Limb (tissue), 2 donors: ENCODE results near the gene BCOR.
A peak's percentile ranks its signal among the peaks of the same experiment; 100 is the strongest.

Experiments used
- DNase-seq, 2 donors: peaks; one replicate each; pipeline ENCODE4 v3.0.0-alpha.2; 2016; ENCODE audit errors: extremely low spot score in 2 of 2

Gene BCOR

DNA sequence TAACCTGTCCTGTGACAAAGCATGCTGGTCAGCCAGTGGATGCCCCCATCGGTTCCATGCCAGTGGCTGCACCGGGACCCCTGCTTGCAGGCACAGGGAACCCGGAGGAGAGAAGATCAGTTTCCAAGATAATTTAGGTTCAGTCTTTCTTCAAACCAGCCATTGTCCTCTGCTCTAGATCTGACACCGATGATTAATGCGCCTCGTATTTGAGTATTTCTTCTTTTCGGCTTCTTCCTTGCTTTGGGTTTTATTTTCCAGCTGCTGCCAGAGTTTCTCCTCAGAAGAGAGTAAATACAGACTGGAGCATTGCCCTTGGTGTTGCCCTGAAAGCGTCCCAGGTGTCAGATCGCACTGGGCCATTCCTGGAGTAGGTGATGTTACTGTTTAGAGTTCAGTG, 19.2 kb upstream of the BCOR start:
- no peak for DNase-seq

DNA sequence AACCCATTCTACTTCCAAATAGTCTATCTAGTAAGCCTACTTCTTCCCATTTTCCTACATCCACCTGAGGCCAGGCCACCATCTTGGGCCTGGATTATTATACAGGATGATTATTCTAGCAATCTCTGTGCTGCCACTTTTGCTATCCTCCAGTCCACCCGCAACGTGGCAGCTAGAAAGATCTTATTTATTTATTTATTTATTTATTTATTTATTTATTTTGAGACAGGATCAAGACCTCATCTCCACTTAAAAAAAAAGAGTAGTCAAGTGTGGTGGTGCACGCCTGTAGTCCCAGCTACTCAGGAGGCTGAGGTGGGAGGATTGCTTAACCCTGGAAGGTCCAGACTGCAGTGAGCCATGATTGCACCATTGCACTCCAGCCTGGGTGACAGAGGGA, 15.2 kb upstream of the BCOR start:
- DNase-seq = no peak

DNA sequence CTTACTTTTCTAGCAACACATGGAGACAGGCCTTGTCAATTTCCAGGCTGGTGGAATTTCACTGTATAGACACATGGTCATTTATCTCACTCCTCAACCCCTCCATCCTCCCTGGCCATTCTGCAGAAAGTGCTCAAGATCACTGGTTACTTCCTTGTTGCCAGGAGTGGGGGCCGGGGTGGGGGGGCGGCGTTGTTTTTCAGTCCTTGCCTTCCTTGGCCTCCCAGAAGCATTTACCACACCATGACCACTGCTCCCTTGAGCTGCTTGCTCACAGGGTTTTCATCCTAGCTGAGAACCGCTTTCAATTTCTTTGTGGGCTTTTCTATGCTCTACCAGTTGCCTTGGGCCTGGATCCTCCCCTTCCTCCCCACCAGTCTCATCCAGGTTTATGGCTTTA, 14.1 kb upstream of the BCOR start:
- DNase-seq = no peak

DNA sequence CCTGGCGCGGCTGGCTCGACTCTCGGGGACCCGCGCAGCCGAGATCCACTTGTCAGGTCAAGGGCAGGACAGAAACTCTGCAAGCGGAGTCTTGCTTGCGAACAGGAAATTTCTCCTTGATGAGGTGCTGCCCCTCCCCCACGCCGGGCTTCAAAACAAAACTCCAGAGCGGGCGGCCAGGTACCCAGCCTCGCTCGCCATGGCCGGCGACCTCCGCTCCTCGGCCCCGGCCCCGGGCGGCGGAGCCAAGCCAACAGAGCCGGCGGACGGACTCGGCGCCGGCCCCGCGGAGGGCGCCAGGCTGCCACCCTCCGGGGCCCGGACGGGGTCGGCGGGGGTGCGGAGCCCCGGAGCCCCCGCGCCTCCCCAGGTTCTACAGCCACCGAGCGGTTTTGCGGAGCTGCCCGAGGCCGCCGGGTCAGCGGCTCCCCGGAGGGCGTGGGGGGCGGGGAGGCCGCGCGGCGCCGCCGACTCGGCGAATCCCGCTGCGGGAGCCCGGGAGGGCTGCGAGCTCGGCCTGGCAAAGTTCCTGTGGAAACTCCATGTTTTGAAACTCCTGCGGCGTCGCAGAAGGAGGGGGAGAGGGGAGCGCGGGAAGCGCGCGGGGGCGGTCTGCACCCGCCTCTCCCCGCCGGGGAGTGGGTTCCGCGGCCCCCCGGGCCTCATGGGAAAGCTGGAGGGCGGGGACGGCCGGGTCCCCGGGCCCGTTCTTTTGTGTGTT, 11.7 kb upstream of the BCOR start:
- peak in 1 of 2 donors; percentile 30 for DNase-seq

DNA sequence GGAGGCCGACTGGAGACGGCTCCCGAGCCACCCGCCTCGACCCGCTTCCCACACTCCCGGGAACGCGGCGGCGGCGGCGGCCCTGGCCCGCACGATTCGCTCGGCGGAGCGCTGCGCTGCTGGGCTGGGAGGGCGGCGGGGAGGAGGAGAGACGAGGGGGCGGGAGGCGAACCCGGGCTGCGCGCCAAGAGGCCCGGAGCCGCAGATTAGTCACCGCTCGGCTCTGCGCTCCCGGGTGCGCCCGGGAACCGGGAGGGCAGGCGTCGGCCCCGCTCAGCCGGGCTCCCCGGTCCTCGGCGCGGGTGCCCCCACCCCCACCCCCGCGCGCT, 11.2 kb upstream of the BCOR start:
- DNase-seq = peak; percentile 13 to 82

DNA sequence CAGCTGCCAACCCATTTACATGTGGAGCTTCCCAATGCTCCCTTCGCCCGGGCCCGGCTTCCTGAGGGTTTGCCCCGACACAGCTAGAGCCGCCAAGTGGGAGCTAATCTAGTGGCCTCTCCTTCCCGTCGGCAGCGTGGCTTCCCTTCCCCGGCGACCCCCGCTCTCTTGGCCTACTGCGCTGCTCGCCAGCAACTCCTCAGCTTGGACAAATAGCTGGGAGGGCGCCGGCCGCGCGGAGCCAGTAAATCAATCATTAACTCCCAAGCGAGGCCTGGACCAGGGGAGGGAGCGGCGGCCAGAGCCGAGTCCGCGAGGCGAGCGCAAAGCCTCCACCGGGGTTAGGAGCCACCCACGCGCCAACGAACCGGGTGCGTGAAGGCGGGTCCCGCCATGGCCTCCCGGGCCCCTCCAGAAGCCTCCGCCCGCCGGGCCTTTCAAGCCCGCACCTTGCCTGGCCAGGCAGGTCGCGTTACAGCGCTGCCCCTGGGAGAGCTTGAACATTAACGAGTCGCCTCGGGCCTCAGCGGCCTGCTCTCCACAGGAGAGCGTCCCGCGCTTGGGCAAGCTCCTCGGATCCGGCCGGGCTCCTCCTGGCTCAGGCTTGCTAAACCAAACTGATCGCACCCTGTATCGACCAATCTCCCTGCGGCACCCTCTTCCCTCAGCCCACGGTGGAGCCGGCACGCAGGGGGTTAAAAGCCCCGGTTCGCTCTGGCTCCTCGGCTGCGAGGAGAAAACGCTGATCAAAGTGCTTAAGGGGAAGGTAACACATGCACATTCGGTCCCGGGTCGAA, 10.6 kb upstream of the BCOR start:
- DNase-seq = peak in 1 of 2 donors; percentile 62

DNA sequence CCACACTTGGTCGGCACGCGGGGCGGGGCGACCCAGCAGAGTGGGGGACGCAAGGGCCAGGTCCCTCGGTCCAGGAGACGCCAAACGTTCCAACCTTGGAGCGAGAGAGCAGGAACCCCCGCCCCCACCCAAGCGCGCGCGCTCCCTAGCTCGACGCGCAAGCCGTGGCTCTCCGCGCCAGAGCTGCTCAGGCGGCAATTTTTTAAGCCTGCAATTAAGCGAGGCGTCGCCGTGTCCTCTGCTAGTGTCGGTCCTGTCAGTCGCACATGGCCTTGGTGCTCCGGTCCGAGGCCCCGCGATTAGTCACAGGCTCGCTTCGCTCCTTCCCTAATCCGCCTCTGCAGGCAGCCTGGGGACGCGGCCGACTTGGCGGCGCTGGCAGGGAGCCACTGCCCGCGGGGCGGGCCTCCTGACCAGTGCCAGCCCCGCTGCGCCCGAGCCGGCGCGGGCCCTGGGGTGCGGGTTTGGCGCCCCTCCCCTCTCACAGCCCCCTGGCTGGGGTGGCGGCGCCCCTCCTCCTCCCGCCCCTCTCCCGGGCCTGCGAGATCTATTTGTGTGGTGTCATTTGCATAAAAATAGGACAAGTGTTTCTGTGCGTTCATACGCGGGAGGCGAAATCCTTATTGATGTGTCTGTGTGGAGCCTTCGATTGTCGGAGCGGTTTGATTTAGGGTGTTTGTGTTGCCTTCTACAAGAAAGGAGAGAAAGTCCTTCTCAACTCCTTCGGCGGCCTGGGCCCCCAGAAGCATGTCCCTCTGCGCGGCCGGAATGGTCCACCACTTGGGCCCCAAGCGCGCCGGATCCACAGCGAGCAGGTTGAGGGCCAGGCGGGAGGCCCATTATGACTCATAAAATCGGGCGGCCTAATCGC, 9.8 kb upstream of the BCOR start:
- no peak for DNase-seq

DNA sequence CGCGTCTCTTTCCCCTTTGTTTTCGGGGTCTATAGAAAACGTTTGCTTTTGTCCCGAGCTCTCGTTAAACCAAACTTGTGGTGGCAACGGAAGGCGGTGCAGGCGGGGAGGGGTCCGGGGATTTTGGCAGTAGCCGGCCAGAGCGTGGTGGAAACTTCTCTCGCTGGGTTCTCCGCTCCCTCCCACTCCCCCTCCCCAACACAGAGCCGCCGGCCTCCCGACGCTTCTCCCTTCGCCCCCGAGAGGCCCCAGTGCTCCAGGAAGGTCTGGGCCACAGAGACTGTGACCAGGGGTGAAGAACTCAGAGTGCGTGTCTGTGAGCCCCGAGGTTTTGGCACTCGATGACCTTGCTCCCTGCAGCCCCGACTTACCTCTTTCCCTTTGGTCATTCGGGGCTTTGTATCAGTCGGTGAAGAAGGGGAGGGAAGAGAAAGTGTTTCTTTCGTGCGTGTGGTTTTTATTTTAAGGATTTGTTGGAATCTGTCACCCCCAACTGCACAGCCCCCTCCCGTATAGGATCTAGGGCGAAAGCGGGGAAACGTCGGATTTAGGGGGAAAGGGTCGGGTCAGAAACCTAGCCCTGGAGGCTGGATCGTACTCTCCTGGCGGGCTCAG, 9.0 kb upstream of the BCOR start:
- no peak for DNase-seq

DNA sequence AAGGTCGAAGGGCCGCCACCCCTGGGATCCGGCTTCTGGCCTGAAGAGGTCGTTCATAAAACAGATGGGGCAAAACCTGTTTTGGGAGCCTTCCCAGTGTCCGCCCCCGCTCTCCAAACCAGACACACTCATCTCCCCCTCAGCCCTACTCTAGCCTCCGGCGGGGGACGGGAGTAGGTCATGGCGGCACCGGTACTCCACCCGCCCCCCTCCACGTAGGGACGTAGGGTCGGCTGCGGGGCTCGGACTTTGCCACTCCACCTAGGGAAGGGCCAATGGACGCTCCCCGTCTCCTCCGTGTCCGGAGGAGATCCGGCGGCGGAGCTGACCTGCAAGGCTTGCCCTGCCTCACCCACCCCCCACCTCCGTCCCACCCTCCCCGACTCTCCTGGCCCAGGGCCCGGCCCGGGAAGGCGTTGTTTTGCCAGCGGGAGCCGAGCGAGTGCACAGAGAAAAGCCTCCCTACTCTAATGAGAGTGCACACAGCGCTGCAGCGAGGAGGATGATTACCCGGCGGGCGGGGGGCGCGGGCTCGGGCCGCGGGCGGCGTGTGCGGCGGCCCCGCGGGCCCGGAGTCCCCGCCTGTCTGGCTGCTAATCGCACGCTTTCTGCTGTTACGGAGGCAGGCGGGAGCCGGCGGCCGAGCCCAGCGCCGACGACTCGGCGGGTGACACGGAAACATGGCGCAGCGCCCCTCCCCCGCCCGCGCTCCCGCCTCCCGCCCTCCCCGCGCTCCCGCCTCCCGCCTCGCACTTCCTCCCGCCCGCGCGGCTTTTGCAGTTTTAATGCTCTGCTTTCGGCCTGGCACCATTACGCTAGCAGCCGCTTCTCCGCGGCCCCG, 8.3 kb upstream of the BCOR start:
- DNase-seq = peak; percentile 41 to 85

DNA sequence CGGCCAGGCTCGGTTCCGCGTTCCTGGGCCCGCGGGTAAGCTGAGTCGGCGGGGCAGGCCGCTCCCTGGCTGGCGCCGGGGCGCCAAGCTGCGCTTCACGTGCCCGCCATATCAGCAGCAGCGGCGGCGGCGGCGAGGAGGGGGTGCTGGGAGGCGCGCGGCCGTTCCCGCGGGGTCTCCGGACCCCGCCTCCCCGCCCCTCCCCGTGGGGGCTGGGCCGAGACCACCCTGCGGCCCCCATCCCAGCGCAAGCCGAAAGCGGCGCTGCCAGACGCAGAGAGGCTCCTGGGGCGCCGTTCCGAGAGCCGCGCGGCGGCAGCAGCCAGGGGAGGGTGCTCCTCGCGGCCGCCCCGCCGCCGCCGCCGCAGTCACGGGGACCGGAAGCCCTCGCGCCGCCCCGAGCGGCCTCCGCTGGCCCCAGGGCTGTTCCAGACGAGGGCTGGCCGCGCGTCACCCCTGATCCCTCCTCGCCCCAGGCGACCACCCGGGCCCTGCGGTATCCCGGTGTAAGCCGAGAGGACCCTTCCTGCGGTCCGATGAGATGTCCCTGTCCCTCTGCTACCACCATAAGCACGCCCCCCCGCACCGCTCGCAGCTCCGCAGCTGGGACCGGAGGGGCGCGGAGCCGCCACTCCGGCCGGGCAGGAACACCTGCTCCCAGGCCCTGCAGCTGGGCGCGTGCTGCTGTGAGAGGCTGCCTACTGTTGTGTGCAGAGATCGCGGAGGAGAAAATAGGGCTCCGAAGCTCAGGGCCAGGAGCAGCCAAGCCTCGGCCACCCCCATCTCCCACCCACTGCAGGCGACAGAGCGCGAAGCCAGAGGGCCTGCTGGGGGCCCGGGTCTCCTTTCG, 7.5 kb upstream of the BCOR start:
- peak in 1 of 2 donors; percentile 67 for DNase-seq

DNA sequence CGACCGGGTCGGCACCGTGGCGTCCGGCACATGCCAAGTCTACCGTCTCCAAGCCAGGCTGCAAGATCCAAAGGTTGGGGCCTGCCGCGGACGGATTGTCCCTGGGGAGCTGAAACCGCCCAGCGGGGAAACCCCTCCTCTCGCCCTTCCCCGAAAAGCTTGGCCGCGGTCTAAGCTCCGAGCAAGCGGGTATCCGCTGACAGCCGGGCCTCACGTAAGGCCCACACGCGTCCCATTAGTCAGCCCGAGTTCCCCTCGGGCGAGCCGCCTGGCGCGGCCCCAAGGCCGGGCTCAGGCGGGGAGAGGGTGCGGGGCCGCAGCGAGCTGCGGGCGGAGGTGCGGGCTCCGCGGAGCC, 6.8 kb upstream of the BCOR start:
- DNase-seq = no peak

DNA sequence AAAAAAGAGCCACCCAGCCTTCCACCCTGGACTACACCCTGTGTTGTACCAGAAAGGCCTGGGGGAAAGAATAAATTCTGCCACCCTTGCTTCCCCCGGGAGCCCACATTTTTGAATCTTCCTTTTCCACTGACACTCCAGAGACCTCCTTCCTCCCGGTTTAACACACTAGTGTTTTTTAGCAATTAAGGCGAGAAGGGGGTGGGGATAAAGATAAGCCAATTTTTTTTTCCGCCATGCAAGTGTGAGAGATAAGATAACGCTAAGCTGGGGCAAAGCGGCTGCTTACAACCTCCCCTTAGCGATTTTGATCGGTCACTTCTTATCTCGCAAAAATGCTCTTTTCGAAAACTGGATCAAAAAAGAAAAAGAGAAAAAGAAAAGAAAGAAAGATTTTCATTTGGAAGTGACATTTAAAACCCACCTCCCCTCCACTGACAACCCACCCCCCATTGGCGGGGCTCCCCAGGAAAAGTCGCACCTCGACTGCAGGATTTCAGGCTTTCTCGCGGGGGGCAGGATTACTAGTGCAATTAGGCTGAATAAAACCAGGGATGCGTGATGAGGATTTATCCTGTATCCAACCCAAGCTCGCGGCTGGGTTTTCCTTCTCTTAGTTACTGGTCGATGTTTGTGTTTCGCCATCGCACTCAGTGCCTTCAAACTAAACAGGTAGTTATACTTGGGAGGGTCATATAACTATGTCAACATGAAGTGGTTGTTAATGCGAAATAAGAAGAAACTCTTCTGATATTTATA, 6.0 kb upstream of the BCOR start:
- DNase-seq = no peak

DNA sequence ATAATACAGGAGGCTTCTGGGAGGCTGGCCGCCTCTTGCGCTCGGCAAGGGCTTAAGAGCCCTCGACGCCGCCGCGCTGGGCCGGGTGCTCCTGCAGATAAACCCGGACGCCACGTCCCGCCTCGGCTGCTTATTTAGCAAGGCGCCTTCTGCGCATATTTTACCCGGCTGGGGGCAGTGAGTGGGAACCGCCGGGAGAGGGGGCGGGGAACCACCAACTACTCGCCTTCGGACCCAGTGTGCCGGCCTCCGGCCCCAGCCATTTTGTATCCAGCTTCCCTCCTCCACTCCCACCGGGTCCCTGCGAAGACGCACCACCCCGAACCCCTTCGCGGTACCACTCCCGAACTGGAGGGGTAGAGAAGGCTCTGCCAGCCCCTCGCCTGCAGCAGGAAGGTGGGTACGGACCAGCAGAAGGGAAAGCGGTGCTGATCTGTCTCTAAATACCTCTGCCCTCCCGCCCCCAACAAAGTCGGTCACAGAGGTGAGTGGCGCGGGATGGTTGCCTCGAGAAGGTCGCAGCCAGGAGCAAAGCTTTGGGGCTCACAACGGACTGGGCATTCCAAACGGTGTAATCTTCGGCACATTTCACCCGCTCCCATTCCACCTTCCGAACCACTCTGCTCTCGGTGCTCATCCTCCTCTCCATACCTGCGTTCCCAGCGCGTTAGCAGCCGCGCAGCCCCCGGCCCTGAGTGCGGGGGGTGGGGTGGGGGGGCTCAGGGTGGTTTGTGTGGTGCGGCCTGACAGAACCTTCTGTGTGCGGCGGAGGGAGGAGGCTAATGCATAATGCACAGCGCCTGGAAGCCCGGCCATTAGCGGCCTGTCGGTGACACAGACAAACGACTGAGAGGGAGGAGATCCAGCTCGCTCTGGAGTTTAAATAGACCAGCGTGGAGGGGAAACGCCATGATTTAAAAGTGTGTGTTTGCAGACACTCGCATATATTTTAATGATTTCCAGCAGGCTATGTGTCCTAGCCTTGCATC, 4.9 kb upstream of the BCOR start:
- DNase-seq = peak in 1 of 2 donors; percentile 24

DNA sequence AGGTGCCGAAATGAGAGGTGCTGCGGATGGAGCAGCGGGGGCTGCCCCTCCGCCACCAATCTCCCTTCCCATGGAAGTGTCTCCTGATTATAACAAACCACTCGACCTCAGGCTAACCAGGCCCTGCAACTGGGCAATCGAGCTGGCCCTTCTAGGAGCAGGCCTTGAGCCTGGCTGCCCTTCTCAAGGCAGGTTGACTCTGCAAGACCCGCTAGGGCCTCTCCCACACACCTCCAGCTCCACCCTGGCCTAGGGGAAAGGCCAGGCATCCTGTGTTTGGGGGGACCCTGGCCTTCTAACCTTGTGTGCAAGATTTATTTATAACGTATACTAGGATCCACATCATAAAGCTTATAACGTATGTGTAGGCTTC, 3.7 kb upstream of the BCOR start:
- DNase-seq = peak in 1 of 2 donors; percentile 25

DNA sequence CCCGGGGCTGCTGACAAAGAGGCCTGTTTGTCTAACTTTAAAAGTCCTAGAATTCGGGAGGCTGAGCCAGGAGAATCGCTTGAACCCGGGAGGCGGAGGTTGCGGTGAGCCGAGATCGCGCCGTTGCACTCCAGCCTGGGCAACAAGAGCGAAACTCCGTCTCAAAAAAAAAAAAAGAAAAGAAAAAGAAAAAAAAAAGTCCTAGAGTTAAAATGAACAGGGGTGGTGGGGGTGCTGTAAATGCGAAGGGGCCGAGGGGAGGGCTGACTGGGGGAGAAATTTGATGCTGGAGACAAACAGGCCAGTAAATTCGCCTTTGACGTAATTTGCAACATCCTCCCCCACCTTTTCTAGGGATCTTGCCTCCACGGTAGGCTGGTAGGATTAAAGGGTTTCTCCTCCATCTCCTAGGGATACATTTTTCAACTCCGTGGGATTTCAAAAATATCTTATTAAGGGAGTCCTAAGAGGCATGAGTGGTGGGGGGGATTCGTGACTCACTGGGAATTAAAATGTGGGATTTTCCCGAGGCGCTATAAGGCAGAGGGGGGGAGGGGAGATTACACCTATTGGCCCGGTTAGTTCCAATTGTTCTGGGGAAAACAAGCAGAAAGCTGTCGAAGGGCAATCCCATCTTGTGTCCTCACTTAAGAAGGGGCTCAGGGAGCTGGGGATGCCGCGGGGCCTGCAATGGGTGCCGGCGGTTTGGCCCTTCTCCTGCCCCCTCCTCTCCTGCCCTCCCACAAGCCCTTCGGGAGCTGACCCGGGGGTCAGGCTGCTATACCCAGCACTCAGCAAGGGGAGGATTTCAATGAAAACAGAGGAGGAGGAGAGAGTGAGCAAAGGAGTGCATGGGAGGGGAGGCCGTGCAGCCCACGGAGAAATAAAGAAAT, 3.0 kb upstream of the BCOR start:
- DNase-seq = no peak

DNA sequence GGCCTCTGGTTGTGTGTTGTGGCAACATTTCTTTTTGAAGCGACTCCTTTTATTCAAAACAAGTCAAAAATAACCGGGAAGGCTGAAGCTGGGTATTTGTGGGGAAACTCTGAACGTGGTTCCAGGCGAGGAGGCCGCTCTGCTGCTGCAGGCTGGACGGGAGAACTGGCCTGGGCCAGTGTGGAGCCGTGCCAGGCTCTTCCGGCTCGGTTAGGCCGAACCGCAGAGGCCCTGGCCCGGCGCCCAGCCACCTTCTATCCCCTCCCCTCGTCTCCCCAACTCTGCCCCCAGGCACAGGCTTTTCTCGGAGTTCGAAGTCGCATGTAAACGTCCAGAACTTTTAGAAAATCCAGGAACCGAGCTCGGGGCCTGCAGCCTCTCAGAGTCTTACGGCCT, 2.4 kb upstream of the BCOR start:
- no peak for DNase-seq
